Neural crest cell (in vitro differentiated cells): ENCODE measurements around the gene CAMK2B. TPM values are rescaled to one million over a fixed set of nuclear protein-coding genes. Genes with fewer than 3 reads are reported as not detected.

Experiments used
- DNase-seq: peaks from one replicate; pipeline ENCODE4 v3.0.0; 2021; ENCODE audit warnings: low read depth, mixed read lengths, low spot score
- H3K27ac Mint-ChIP-seq: one replicate; pipeline ENCODE4 v1.8.0; 2021; ENCODE audit warnings: mild to moderate bottlenecking, mixed read lengths; ENCODE audit not compliant: unreplicated experiment
- H3K27me3 Mint-ChIP-seq: 2 replicates; pipeline ENCODE4 v1.8.0; 2021; ENCODE audit warnings: low read depth, mild to moderate bottlenecking, mixed read lengths
- H3K36me3 Mint-ChIP-seq: 2 replicates; pipeline ENCODE4 v1.8.0; 2021; ENCODE audit warnings: low read depth, mild to moderate bottlenecking, mixed read lengths
- H3K4me1 Mint-ChIP-seq: 2 replicates; pipeline ENCODE4 v1.8.0; 2021; ENCODE audit warnings: mixed read lengths
- H3K4me3 Mint-ChIP-seq: one replicate; pipeline ENCODE4 v1.8.0; 2021; ENCODE audit warnings: mild to moderate bottlenecking, mixed read lengths
- H3K9me3 Mint-ChIP-seq: 2 replicates; pipeline ENCODE4 v1.8.0; 2021; ENCODE audit warnings: mixed read lengths
- CTCF ChIP-seq: fragments of 200-600 bp; sonication (generic); conservative IDR thresholded peaks from 2 replicates; pipeline ENCODE4 v1.5.0; 2021; ENCODE audit warnings: antibody characterized with exemption, mild to moderate bottlenecking
- total RNA-seq: library from RNA; stranded (reverse); gene quantifications from 2 replicates; pipeline ENCODE4 v1.2.1, GENCODE V29; 2021

Gene CAMK2B
- total RNA-seq, 1 donor from 2014 or later: 1.6 TPM

GRCh38 chr7:44213206-44213876 is 112.1 kb downstream of the CAMK2B start:
- Mint-ChIP-seq H3K27me3 (no peaks in the 10 kb centered on the region), H3K27ac (no peak overlapping the region), H3K9me3 (no peaks in the 10 kb centered on the region), H3K4me1 (peaks cover 25% of the 10 kb centered on the region), H3K4me3 (no peak overlapping the region), H3K36me3 (peaks cover 5% of the 10 kb centered on the region)
- TF ChIP-seq CTCF: no peak
- DNase-seq: no peak

GRCh38 chr7:44212581-44213184 is 112.7 kb downstream of the CAMK2B start:
- no peak overlapping the region for H3K27ac Mint-ChIP-seq
- H3K9me3 Mint-ChIP-seq: no peaks in the 10 kb centered on the region
- H3K36me3 Mint-ChIP-seq: peaks cover 5% of the 10 kb centered on the region
- peaks cover 19% of the 10 kb centered on the region for H3K4me1 Mint-ChIP-seq
- no peak for DNase-seq
- TF ChIP-seq CTCF: no peak
- no peak overlapping the region for H3K4me3 Mint-ChIP-seq
- no peaks in the 10 kb centered on the region for H3K27me3 Mint-ChIP-seq

- no peak for DNase-seq
- Mint-ChIP-seq H3K36me3 (peaks cover 5% of the 10 kb centered on the region), H3K4me3 (no peak overlapping the region)
Observed at GRCh38 chr7:44212018-44212417, 113.4 kb downstream of the CAMK2B start.

DNA sequence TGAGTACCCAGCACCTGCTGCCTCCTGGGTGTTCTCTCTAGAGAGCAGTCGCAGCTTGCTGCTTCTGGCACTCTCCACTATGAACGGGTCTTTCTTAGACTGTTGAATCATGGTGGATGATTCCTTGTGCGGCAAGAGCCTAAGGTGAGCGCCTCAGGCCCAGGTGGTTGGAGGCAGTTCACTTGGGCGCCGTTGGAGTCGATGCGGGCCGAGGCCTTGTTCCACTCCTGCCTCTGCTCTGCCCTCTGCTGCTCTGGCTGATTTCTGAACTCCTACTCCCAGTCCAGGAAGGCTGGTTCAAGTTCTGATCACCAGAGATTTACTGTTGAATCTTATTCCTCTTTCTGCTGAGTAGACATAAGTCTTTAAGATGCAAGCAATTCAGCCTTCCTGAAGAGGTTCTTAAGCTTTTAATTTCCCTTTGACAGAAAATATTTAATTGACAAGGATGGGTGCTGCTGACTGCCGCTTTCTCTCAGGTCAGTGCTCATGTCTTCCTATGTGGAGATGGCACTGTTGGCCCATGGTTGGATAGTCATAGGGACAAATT is 114.2 kb downstream of the CAMK2B start:
- H3K36me3 Mint-ChIP-seq: peaks cover 5% of the 10 kb centered on the region
- H3K9me3 Mint-ChIP-seq: no peaks in the 10 kb centered on the region

More at GRCh38 chr7:44212018-44212417, 113.4 kb downstream of the CAMK2B start:
- H3K27ac Mint-ChIP-seq: peak overlapping the region; percentile 31
- H3K9me3 Mint-ChIP-seq: no peaks in the 10 kb centered on the region
- peaks cover 14% of the 10 kb centered on the region for H3K4me1 Mint-ChIP-seq
- H3K27me3 Mint-ChIP-seq: no peaks in the 10 kb centered on the region
- TF ChIP-seq CTCF: no peak

DNA sequence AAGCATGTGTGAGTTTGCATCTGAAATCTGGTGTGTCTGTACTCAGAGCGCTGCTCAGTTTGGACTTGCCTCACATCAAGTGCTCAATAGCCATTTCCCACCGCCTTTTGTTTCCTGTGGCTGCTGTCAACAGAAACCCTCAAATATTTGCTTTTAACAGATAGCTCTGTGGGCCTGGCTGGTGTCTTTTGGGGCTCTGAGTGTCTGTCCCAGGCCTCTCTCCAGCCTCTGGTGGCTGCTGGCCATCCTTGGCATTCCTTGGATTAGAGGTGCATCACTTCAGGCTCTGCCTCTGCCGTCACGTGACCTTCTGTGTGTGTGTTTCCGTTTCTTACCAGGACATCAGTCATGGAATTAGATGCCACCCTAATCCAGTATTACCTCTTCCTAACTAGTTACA is 115.3 kb downstream of the CAMK2B start:
- H3K27ac Mint-ChIP-seq: no peak overlapping the region
- no peak overlapping the region for H3K4me3 Mint-ChIP-seq
- H3K36me3 Mint-ChIP-seq: peaks cover 8% of the 10 kb centered on the region
- peaks cover 7% of the 10 kb centered on the region for H3K4me1 Mint-ChIP-seq
- no peak for TF ChIP-seq CTCF
- DNase-seq: no peak
- no peaks in the 10 kb centered on the region for H3K9me3 Mint-ChIP-seq
- no peaks in the 10 kb centered on the region for H3K27me3 Mint-ChIP-seq

More for the DNA sequence above, 114.2 kb downstream of the CAMK2B start:
- H3K4me3 Mint-ChIP-seq: no peak overlapping the region
- no peak overlapping the region for H3K27ac Mint-ChIP-seq
- no peaks in the 10 kb centered on the region for H3K27me3 Mint-ChIP-seq
- no peak for TF ChIP-seq CTCF
- no peak for DNase-seq
- H3K4me1 Mint-ChIP-seq: peaks cover 7% of the 10 kb centered on the region
